H54 (cell line): ENCODE results near the gene ARL14EPL.

ENCODE experiments used
- DNase-seq: peaks from one replicate; pipeline ENCODE4 v3.0.0; 2011; ENCODE audit warnings: low spot score, mixed read lengths; ENCODE audit not compliant: insufficient read length
- FAIRE-seq: peaks from 3 replicates; lab custom pipeline; 2011; peaks lifted over from hg19 to GRCh38; lab: Jason Lieb, UNC
- POLR2A ChIP-seq: IDR thresholded peaks from 2 replicates; pipeline ENCODE4 v1.6.1; 2011; ENCODE audit warnings: low read depth, mild to moderate bottlenecking, low read length

Gene ARL14EPL

DNA sequence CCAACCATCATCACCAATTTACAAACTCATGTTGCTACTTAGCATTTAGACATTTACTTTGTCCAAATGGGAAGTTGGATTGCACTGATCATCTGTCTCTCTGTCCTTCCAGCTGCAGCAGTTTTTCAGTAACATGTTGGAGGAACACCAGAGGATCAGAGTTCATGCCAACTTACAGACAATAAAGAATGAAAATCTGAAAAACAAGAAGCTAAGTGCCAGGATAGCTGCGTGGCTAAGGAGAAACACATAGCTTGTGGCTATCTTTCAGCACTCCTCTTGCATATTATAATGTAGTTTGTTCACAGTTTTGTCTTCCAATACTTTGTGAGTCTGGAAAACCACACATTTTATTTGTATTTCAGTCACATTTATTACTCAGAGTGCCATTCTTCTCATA lies 6.4 kb upstream of the ARL14EPL start:
- DNase-seq = no peak
- FAIRE-seq = no peak
- no peak for TF ChIP-seq POLR2A

DNA sequence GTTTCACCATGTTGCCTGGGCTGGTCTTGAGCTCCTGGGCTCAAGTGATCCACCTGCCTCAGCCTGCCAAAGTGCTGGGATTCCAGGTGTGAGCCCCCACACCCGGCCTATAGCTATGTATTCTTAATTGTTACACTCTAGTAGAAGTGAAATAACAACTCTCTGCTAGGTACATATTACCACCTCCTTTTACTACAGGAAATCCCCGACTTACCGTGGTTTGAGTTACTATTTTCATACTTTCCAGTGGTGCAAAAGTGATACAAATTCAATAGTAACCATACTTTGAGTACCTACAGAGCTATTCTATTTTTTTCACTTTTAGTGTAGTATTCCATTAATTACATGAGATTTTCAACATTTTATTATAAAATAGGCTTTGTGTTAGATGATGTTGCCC lies 719 bp downstream of the ARL14EPL start:
- no peak for TF ChIP-seq POLR2A
- DNase-seq = no peak
- FAIRE-seq = no peak

DNA sequence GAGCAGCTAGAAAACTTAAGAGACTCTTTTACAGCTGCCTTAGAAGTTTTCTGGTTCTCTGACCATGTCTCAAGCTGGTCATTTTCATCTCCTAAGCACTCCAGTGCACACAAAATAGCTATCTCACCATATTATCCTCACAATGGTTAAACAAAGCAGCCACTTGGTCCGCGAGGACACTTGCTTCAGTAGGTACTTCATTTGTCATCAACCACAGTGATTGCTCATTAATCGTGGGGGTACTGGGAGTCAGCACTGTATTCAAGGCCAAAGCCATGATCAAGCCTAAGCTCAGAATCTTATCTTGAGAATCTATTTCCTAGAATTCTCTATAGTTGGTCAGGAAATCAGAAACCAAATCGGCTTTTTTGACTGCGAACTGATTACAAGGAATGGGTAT lies 2.9 kb downstream of the ARL14EPL start:
- no peak for DNase-seq
- TF ChIP-seq POLR2A = no peak
- FAIRE-seq = no peak

DNA sequence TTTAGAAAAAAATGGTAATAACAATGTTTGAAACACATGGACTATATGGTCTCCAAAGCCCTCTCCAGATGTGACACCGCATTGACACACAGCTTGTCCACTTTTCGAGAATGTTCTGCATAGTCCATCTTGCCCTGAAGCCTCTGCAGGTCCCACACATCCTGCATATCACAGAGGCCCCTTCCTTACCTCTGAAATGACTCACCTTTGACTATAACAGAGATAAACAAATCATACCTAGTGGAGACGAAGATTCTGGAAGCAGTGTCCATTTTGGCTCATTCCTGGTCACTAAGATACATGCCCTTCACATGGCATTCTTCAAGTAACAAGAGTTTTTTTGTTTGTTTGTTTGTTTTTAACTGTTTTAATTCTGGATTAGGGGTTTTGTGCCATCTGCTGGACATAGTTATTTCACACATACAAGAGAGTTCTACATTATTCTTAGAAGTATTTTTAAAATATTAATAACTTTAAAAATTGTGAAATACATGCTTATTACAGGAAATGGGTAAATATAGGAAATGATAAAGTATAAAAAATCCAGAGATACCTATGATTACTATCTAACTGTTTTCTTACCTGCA lies 5.1 kb downstream of the ARL14EPL start:
- FAIRE-seq (no peak), DNase-seq (no peak)
- TF ChIP-seq POLR2A = no peak

DNA sequence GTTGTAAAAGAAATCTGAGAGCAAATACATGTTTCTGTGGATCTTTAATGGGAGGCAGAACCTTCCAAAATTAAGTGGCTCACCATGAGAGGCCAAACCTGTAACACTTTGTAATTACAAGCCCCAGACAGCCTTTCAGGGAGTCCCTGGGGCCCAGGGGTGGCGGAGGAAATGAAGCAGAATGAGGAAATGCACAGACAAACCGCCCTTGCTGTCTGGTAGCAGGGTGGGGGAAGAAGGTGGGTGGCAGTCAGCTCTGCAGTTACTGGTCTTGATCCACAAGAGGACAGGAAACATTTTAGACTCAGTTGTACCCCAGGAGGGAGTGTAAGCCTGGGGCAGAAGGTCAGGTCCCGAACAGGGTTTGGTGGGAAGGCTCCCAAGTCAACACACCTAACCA lies 6.5 kb downstream of the ARL14EPL start:
- no peak for TF ChIP-seq POLR2A
- DNase-seq (no peak), FAIRE-seq (no peak)

DNA sequence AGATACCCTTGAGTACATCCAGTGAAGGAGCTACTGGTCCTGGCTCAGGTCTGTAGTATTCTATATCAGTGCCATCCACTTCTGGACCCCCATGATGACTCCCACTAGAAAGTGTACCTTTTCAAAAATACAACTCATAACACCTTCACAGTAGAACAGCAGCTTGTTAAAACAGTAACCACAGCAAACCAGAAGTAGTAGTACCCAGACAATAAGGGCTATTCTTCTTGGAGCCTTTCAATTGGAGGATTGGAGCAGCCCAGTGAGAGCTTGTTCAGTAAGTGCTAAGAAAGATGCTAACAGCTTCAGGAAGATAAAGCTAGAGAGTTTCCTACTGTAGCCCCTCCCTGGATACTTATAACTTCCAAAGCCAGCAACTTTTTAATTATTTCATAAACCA lies 10.1 kb downstream of the ARL14EPL start:
- DNase-seq (no peak), FAIRE-seq (no peak)
- no peak for TF ChIP-seq POLR2A

DNA sequence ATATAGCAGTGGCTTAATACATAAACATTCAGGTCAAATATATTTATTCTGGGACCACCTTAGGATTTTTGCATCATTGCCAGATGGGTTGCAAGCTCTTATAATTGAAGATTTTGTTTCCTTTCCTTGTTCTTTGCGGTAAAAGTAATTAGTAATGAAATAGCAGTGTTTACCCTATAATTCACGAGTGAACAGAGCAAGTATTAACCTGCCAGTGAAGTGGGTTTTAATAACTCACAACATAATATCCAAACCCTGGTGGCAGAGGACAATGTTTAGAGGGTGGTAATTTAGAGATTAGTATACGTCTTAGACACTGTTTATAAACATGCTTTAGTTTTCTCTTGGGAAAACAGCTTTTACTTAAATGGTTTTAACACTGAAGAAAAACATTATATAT lies 11.8 kb downstream of the ARL14EPL start:
- no peak for DNase-seq
- TF ChIP-seq POLR2A = no peak
- FAIRE-seq = no peak

DNA sequence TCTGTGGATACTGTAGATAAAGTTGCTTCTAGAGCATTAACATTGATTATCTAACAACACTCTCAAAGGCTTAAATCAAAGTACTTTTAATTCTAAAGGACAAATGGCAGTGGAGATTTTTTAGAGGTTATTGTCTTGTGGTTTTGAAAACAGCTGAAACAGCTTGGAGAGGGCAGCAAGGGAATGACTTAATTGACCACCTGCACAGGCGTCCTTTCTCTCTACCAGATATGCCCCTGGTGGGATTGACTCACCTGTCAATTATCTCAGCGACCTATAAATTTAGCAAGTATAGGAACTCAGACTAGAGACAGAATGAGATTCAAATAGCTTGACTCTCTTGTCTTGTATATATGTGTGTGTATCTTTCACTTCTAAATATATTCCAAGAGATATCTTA lies 13.5 kb downstream of the ARL14EPL start:
- TF ChIP-seq POLR2A = no peak
- FAIRE-seq (no peak), DNase-seq (no peak)

DNA sequence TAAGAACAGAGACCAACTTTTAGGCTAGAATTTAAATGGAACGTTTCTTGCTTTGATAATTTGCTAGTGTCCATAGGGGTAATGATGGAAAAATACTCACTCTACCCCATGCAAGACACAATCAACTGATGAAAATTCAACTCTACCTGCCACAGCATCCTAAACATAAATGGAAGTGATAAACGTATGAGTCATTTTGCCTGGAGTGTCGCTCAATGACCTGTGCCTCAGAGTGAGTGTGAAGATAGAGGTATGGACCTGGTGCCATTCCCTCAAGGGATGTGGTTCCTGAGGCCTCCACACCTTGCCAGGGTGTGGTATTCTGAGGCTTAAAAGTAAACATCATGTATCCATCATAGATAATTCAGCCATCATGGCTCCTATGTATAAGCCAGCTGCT lies 14.0 kb downstream of the ARL14EPL start:
- FAIRE-seq (no peak), DNase-seq (no peak)
- no peak for TF ChIP-seq POLR2A

DNA sequence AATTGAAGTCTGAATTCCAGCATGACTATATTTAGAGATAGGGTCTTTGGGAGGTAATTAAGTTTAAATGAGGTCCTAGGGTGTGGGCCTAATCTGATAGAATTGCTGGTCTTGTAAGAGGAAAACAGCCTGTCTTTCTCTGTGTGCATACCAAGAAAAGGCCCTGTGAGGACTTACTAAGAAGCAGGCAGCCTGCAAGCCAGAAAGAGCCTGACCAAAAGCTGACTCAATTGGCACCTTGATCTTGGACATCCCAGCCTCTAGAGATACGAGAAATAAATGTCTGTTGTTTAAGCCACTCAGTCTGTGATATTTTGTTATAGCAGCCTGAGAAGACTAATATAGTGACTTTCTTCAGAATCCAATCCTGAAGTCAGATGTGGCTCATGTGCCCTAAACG lies 14.6 kb downstream of the ARL14EPL start:
- DNase-seq (no peak), FAIRE-seq (no peak)
- TF ChIP-seq POLR2A = no peak

DNA sequence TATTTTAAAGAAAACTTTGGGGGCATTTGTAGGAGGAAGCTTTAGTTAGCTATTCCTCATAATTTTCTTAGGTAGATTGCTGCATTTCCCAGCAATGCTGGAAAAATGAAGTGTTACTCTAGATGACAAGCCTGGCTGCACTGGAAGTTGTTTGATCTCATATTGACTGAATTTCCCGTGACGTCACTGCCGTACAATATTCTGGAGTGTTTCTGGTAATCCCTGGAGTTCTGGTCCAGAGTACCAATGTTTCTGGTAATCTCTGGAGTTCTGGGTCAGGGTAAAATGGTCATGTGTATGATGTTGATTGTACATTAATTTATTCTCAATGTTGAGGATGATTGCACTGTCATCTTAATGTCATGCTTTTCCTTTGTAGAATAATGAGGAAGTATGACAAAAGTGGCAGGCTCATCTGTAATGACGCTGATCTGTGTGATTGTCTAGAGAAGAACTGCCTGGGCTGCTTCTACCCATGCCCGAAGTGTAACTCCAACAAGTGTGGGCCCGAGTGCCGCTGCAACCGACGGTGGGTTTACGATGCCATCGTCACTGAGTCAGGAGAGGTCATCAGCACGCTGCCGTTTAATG lies 26.2 kb downstream of the ARL14EPL start:
- FAIRE-seq (no peak), DNase-seq (no peak)
- TF ChIP-seq POLR2A = no peak

DNA sequence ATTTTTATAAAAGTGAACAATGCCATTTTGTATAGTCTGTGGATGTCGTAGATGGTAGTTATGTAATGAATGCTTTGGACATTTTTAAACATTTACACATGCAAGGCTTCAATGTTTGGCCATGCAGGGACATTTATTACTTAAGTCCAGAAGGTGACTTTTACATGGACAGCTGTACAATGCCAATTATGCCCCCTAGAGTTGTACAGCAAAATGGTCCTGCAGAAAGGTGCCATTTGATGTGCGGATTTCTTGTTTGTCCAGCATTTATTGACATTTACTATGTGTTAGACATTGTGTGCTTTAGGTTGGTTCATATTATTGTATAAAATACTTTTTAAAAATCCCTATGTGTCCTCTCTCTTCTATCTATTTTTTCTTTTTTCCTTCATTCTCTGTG lies 30.1 kb downstream of the ARL14EPL start:
- FAIRE-seq = peak; percentile 41
- DNase-seq = no peak
- TF ChIP-seq POLR2A = no peak

DNA sequence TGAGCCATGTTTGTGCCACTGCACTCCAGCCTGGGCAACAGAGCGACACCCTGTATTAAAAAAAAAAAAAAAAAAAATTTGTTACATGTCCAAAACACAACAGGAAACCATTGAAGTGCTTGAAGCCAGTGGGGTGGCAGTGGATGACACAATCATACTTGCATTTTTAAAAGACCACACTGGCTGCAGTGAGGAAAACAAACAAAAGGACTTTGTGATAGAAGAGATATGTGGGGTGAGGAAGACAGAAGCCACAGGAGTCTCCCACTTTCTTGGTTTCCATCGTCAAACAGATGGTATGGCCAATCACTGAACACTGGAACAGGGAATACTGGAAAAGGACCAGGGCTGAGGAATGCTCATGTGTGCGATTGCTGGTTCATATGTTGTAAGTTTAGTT lies 31.7 kb downstream of the ARL14EPL start:
- DNase-seq (peak; percentile 19), FAIRE-seq (peak; percentile 73)
- no peak for TF ChIP-seq POLR2A

DNA sequence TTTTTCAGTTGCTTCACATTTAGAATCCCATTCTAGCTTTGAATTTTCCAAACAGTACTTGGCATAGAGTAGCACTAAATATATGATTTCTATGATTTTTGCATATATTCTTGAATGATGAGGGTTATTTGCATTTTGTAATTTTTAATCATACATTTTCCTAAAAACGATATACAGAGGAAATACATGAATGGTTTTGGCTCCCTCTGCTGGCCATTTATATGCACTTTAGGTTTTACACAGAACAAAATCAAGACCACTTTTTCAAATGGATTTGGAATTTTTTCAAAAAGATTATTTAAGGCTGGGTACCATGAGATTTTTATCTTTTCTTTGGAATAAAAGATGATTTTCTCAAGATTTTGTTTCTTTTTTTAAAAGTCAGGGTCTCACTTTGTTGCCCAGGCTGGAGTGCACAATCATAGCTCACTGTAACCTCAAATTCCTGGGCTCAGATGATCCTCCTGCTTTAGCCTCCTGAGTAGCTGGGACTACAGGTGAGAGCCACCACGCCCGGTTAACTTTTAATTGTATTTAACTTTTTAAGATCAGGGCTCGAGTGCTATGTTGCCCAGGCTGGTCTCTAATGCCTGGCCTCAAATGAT lies 35.9 kb downstream of the ARL14EPL start:
- FAIRE-seq (peak; percentile 82), DNase-seq (no peak)
- no peak for TF ChIP-seq POLR2A

DNA sequence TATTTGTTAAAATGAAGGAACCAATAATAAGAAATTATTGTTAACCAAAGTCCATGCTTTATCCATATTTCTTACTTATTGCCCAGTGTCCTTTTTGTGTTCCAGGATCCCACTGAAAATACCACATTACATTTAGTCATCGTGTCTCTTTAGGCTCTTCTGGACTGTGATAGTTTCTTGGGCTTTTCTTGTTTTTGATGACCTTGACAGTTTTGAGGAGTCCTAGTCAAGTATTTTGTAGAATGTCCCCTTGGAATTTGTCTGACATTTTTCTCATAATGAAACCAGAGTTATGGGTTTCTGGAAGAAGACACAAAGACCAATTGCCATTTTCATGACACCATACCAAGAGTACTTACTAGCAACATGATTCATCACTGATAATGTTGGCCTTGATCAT lies 38.9 kb downstream of the ARL14EPL start:
- no peak for DNase-seq
- TF ChIP-seq POLR2A = no peak
- FAIRE-seq = no peak
